Ishikawa (cell line): Measurements from ENCODE around the gene SHC4.

Source experiments
- CREB1 ChIP-seq: IDR thresholded peaks from 2 replicates; pipeline ENCODE4 v1.6.1; 2012; ENCODE audit warnings: low read depth
- EP300 ChIP-seq: IDR thresholded peaks from 2 replicates; pipeline ENCODE4 v1.6.1; 2012; ENCODE audit warnings: borderline replicate concordance
- RAD21 ChIP-seq: IDR thresholded peaks from 2 replicates; pipeline ENCODE4 v1.6.1; 2012; ENCODE audit warnings: low read depth
- REST ChIP-seq: IDR thresholded peaks from 2 replicates; pipeline ENCODE4 v1.6.1; 2012; ENCODE audit warnings: low read depth, mild to moderate bottlenecking
- TCF12 ChIP-seq: IDR thresholded peaks from 2 replicates; pipeline ENCODE4 v1.6.1; 2012; ENCODE audit warnings: low read depth
- TEAD4 ChIP-seq: IDR thresholded peaks from 2 replicates; pipeline ENCODE4 v1.6.1; 2012
- YY1 ChIP-seq: IDR thresholded peaks from 2 replicates; pipeline ENCODE4 v1.6.1; 2012; ENCODE audit warnings: low read depth

- no peak for TF ChIP-seq TCF12
- no peak for TF ChIP-seq YY1
- TF ChIP-seq REST = no peak
- TF ChIP-seq RAD21 = no peak
- no peak for TF ChIP-seq EP300
- no peak for TF ChIP-seq TEAD4
- no peak for TF ChIP-seq CREB1
Observed at GRCh38 chr15:48976444-48977088, 12.8 kb upstream of the SHC4 start.
